HK-2 (cell line): ENCODE results near the gene VWA8.
"Not testable (repeated sequence)": the region's sequence is repeated elsewhere in the genome, so short reads cannot be mapped to it uniquely, and the experiment has no call there.

ENCODE experiments used
- DNase-seq: peaks from one replicate; pipeline ENCODE4 v3.0.0-alpha.2; 2018; ENCODE audit not compliant: unreplicated experiment

Gene VWA8

DNA sequence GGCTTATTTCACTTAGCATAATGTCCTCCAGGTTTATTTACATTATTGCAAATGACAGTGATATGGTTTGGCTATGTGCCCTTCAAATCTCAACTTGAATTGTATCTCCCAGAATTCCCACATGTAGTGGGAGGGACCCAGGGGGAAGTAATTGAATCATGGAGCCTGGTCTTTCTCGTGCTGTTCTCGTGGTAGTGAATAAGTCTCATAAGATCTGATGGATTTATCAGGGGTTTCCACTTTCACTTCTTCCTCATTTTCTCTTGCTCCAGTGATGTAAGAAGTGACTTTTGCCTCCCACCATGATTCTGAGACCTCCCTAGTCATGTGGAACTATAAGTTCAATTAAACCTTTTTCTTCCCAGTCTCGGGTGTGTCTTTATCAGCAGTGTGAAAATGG is 109.6 kb downstream of the VWA8 start:
- DNase-seq = no peak

DNA sequence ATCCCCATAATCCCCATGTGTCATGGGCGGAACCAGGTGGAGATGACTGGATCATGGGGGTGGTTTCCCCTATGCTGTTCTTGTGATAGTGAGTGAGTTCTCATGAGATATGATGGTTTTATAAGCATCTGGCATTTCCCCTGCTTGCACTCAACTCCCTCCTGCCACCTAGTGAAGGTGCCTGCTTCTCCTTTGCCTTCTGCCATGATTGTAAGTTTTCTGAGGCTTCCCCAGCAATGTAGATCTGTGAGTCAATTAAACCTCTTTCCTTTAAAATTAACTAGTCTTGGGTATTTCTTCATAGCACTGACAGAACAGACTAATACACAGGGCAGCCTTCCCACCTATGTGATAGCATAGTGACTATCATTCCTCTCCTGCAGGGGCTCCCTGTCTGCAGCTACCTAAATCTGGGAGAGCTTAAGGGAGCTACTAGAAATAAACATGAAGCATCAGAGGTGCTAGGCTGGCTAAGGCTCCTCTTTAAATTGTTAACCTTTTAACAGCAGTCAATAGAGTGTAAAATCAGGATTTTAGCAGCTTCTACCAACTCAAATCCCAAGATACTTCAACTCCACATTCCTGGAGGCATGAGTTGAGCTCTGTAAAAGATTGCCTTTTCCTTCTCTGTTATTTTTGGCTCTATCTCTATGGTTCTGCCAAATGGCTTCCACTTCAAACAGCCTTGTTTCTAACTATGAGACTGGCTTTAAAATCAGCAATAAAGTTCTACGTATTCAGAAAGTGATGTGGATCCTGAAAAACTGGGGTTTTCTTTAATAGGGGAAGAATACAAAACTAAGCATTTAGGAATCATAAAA is 112.3 kb downstream of the VWA8 start:
- DNase-seq = no peak

DNA sequence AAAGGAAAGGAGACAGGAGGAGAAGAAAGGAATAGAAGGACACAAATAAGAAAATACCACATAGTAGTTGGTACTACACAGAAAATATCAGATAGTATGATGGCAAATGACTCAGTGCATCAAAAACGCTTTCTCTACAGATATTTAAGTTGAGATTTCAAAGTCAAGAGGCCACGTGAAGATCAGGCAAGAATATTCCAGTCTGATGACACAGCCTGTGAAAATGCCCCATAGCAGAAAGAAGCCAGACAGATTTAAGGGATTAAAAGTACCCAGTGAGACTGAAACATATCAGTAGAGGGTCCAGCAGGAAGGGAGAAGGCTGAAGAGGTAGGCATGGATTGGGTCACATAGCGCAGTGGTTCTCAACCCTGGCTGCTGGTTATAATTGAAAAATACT is 113.7 kb downstream of the VWA8 start:
- no peak for DNase-seq

DNA sequence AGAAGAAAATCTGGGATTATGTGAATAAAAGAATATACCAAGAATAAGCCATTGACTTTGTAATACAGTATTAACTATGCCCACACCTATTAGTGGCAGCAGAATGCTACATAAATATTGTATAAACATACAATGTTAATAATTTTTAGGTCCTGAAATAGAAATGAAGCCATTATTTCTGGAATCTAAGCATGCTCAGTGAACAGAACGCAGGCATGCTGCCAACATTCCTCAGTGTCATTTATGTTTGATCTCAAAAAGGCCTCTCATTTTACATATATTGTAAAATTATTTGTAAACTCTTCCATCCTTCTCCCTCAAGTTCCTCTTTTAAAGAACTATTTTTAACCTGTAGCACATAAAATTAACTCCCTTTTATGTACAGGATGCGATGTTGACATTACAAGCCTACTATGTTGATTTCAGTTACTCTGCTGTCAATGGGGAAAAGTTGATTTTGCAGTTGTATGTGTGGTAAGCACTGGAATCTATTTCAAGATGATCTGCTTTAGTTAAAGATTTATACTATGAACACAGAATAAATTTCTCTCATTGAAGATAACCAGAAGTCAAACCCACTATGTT is 118.8 kb downstream of the VWA8 start:
- DNase-seq = no peak

DNA sequence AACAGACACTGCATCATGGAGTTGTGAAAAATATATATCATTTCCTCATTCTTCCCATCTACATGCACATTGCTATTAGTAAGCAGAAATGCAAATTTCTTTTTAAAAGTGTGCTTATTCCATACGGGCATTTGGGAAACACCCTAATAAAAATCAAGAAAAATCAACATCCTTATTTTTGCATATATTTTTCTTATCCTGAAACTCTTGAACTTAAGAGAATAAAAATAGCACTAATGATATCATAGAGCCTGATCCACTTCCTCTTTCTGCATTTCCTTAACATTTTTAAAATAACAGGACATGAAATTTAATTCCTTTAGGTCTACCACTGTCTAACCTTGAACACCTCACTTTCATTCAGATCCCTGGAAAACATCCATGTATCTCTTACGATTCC is 123.3 kb downstream of the VWA8 start:
- no peak for DNase-seq

DNA sequence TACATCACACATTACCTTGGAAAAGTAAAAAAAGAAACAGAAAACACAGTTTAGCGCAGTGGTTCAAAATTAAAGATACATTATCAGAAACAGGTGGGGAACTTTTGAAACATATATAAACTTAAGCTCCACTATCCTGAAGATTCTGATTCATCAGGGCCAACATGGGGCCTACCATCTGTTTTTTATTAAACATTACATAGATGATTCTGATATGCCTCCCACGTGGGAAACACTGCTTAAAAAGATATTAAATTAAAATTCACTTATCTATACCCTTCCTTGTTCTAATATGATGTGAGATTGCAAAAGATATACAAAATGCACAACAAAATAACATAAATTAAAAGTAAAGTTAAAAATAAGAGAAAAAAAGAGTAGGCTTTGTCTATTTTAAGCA is 125.0 kb downstream of the VWA8 start:
- DNase-seq = no peak

DNA sequence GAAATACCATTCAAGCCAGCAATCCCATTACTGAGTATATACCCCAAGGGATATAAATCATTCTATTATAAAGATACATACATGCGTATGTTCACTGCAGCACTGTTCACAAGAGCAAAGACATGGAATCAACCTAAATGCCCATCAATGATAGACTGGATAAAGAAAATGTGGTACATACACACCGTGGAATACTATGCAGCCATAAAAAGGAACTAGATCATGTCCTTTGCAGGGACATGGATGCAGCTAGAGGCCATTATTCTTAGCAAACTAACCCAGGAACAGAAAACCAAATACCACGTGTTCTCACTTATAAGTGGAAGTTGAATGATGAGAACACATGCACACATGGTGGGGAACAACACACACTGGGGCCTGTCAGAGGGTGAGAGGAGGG is 126.2 kb downstream of the VWA8 start:
- not testable (repeated sequence) for DNase-seq

DNA sequence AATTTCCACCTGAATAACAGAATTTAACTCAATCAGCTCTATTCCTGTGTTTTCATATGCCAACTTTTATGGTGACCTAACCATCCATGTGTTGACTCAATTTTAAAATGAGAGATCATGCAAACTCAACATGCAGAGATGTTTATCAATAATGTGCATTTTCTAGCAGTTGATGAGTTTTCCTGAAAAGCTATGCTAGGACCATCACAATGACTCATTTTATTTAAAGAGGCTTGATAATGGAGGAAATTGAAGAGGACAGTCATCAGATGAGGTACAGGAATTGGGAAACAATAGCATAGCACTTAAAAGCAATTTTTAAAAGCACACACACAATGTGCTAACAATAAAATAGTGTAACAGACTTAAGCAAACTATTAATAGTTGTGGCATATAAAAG is 127.1 kb downstream of the VWA8 start:
- no peak for DNase-seq

DNA sequence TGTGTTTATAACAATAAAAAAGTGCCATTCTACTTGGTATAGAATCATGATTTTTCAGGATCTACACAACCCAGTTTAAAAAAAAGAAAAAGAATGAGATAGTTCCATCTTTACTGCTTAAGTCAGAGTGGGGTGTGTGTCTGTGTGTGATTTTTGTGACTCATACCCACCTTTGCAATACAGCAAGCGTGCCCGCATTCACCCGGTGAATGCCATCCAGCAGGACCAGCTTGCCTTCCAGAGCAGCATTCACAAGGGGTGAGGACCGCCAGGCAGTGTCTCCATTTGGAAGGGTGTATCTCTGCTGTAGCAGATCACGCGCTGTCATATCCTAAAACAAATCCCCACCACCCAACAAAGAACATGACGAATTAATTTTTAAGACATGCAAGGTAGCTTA is 127.7 kb downstream of the VWA8 start:
- DNase-seq = no peak

DNA sequence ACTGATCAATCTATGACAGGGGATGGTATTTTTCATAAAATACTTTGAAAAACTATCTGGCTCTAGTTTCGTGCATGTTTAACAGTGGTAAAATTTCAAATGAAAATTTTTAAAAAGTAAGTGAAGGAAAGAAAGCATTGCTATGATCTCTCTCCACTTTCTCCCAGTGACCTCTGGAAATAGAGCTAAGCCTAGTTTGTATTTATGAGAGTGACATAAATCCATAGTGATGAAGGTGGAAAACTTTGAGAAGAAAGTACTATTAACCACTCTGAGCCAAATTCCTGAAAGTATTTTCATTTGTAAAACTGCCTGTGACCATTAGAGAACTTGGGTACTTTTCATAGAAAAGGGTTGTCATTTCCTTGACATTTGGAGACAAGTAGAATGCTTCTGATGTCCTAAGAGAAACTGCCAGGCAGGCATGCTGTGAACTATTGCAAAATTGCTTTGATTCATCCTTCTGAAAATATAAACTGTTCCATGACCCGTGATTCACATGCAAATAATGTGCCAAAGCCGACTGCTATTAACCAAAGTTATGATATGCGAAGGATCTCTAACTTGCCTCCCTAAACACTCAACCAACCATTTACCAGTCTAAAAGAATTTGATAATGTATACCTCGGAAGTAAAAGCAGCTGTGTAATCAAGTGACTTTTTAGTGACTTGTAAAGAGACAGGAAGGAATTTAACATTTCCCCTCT is 133.2 kb downstream of the VWA8 start:
- DNase-seq = no peak

DNA sequence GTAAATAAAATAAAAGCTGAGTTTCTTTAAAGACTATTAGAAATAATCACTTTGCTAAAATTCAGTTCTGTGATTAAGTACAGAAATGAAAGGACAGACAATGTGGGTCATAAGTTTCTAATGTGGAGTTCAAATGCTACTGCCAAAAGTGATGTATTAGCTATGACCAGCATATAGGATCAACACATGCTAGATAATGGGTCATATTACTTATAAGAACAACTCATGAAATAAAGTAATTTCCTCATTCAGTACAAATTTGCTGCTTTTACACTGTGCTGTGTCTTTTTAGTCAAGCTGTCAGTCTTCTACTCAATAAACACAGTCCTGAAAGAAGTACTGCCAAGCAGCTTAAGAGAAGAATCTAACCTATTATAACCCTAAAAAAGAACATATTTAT is 135.2 kb downstream of the VWA8 start:
- DNase-seq = no peak

DNA sequence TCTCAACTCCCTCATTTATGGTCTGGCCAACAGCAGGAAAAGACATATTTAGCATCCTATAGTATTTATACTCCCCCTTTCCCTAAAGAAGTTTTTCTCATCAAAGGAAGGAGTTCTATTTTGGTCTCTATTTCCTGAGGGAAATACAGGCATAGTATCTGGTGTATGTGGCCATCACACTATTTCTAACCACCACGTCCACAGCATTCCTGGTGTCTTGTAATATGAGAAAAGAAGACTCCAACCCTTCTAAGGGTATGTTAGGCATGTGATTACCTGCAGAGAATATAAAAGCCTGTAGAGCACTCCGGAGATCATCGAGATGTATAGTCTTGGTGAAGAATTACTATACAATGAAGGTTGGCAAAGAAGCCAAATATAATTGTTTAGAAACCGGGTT is 137.4 kb downstream of the VWA8 start:
- DNase-seq = no peak

DNA sequence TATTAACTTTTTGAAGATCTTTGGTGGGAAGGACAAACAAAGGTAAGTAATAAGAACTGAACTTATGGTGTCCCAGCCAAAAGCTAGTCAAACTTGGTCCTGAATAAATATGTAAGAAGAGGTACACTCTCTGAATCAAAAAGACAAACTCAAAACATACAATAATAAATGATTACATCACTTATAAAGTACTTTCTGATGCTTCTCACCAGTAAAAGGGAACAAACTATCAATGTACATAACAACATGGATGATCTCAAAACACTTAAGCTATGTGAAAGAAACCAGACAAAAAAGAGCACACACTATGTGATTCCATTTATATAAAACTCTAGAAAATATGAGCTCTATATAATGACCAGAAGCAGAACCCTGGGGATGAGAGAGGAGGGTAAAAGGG is 138.3 kb downstream of the VWA8 start:
- no peak for DNase-seq

DNA sequence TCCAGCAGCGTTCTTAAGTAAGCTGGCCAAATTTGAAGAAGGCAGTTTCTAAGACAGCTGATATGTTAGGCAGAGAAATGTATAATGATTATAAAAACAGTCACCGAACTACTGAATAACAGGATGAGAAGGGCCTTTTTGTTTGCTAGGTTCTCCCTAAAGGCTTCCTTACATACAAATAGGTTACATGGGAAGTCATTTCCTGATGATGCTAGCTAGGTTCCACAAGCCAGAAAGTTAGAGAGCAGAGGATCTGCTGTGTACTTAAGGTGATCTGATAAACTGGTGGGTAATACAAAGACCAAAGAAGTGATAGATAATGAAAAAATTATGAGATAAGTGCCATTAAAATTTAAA is 139.7 kb downstream of the VWA8 start:
- DNase-seq = no peak

DNA sequence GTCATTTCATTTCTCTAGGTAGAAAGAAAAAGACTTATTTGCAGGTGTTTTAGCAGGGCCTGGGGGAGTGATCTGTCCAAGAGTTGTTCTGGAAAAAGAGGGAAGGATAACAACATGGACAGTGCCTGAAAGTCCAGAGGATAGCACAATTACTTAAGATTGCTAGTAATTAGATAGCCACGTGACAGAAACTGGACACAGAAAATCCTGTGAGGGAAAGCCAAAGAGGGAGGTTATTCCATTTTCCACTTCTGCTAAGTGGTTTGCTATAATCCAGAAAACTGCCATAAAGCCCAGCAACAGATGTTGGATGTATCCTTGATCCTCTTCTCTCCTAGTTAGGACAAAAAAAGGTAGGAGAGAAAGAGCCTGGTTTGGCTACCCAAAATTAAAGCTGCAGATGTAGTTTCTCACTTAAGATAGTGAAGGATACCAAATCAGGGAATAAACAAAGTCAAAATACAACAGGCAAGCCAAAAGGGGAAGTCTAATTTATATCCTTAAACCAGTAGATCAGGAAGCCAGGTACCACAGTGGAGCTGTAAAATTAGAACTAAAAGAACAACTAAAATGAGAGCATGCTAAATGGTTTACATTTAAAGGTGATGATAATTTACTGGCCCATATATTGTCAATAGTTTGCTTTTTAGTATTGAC is 140.2 kb downstream of the VWA8 start:
- no peak for DNase-seq

DNA sequence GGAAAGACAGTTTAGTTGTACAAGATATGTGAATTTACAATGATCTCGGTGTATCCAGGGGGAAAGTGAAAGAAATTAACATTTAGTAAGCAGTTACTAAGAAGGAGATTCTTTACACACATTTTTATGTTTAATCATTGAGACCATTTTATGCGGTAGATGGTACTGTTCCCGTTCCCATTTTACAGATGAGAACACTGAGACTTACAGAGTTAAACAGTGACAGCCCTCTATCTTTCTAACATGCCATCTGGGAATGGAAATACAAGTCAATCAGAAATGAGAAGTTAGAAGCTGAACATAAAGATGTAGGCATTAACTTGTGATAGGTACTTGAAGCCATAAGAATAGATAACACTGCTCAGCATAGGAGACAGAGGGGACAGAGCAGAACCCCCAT is 144.9 kb downstream of the VWA8 start:
- DNase-seq = no peak

DNA sequence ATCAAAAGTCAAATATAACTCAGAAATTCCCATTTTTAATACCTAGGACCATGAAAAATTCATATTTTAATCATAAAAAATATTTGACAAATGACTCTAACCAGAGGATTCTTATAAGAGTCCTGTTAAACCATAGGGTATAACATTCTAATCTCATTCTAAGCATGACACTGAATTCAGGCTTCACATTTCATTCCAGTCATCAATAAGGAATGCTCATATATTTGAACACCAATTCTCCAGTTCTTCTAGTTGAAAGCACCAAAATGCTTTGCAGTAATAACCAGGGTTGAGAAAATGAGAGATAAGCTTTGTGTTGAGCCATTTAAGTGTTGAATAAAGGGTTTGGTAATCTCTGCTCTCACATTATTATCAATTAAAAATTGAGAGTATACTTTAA is 147.5 kb downstream of the VWA8 start:
- DNase-seq = no peak

DNA sequence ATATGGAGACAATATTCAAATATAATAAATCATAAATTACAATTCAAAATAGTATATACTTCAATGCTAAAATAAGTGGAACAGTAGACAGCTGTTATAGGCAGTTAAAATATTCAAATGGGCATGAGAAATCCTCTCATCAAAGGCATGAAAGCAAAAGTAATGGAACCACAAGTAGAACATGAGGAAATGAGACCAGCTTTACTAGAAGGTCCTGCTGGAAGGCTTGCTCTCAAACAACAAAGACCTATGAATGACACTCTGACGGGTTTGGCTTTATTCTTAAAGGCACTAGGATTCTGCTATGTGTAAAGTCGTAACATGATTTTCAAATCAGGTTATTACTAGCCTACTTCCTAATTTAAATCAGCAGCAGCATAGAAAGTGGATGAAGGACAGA is 148.1 kb downstream of the VWA8 start:
- DNase-seq = no peak

DNA sequence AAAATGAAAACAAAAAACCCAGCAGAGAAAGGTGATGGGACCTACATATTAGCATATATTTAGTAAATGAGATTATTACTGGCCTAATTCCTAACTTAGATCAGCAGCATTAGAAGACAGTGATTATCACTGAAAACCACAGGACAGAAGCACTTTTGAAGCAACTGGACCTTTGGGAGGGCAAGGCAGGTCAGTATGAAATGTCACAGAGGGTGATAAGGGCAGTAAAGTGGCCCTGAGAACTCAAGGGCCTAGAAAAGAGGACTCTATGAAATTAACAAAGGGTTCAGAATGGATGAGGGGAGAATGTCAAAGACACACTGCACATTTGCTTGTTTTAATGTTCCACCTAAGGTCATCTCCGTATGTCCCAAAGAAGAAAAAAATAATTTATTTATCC is 148.7 kb downstream of the VWA8 start:
- DNase-seq = no peak

DNA sequence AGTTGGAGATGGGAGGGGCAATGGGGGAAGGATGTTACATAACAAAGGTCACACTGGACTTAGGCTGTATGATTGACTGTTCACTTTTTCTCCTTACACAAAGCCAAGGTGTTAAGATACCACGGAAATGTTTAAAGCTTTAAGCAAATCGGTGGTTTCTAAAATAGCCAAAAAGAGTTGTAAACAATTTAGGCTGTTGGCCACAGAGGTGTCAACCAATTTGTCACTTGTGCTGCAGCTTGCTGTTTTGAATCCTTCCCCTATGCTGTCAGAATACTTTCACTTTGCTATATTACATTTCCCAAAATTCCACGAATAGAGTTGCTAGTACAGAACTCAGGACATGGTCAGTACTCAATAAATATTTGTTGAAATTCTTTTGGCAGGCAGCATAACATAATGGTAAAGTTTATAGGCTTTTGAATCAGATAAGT is 149.3 kb downstream of the VWA8 start:
- no peak for DNase-seq

DNA sequence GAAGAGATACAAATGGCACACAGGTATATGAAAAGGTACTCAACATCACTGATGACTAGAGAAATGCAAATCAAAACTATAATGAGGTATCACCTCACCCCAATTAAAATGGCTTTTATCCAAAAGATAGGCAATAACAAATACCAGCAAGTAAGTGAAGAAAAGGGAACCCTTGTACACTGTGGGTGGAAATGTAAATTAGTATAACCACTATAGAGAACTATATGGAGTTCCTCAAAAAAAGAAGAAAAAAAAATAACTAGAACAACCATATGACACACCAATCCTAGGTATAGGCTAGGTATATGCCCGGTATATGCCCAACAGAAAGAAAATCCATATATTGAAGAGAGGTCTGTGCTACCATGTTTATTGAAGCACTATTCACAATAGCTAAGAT is 150.9 kb downstream of the VWA8 start:
- DNase-seq = no peak

DNA sequence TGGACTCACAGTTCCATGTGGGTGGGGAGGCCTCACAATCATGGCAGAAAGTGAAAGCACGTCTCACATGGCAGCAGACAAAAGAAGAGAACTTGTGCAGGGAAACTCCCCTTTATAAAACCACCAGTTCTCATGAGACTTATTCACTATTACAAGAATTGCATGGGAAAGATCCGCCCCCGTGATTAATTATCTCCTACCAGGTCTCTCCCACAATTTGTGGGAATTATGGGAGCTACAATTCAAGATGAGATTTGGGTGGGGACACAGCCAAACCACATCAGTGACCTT is 157.5 kb downstream of the VWA8 start:
- not testable (repeated sequence) for DNase-seq
